ENCODE measurements around the gene CORO6. TPM values are rescaled to one million over a fixed set of nuclear protein-coding genes. Genes with fewer than 3 reads are reported as not detected.

The CORO6 gene
- total RNA-seq, 4 donors from 2014 or later, result 2.0 to 39.9 (median 6.5) TPM

DNA sequence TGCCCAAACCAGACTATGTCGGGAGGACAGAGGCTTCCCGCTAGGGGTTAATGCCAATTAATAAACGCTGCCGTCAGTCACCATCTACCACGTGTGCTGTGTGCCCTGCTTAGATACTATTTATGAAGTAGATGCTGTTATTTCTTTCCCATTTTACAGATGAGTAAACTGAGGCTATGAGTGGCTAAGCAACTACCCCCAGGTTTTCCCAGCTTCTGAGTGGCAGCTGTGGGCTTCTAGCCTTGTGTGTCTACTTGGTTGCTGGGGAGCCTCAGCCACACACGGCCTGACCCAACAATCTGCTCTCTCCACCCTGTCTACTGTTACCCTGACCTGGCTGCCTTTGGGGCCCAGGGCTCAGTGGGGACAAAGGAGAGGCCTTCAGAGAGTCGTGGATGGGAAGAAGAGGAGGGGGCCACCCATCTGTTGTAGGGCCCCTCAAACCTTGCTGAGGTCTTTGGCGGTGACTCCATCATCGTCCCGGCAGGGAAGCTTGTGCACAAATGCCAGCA, 40.4 kb downstream of the CORO6 start:
- Histone ChIP-seq H3K27me3 (no peaks in the 10 kb centered on the region), H3K36me3 (peaks cover 0 to 56% (median 25%) of the 10 kb centered on the region in 3 donors)
- DNase-seq, result no peak

GRCh38 chr17:29581583-29582253, 41.0 kb downstream of the CORO6 start:
- TF ChIP-seq, protein P1, sequence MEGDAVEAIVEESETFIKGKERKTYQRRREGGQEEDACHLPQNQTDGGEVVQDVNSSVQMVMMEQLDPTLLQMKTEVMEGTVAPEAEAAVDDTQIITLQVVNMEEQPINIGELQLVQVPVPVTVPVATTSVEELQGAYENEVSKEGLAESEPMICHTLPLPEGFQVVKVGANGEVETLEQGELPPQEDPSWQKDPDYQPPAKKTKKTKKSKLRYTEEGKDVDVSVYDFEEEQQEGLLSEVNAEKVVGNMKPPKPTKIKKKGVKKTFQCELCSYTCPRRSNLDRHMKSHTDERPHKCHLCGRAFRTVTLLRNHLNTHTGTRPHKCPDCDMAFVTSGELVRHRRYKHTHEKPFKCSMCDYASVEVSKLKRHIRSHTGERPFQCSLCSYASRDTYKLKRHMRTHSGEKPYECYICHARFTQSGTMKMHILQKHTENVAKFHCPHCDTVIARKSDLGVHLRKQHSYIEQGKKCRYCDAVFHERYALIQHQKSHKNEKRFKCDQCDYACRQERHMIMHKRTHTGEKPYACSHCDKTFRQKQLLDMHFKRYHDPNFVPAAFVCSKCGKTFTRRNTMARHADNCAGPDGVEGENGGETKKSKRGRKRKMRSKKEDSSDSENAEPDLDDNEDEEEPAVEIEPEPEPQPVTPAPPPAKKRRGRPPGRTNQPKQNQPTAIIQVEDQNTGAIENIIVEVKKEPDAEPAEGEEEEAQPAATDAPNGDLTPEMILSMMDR (IDR thresholded peaks at IDR 0.05), result no peak
- TF ChIP-seq POLR2A (IDR thresholded peaks at IDR 0.05), result no peak
- no peaks in the 10 kb centered on the region for H3K27me3 ChIP-seq
- H3K27ac ChIP-seq, result peak overlapping the region; percentile 52 to 93 (median 80)
- 49 to 64% methylated on average over 4 to 6 of the region's 20 CpGs for WGBS, 2 donors
- peaks cover 4 to 62% (median 28%) of the 10 kb centered on the region in 3 donors for H3K36me3 ChIP-seq
- no peak for DNase-seq
- no peaks in the 10 kb centered on the region for H3K9me3 ChIP-seq
- peaks cover 56 to 97% (median 59%) of the 10 kb centered on the region in 3 donors for H3K4me1 ChIP-seq
- no peak overlapping the region for H3K4me3 ChIP-seq
- intact Hi-C loops (cut with DNase I), result no loop called here

More for the DNA sequence above, 40.4 kb downstream of the CORO6 start:
- WGBS, 2 donors, result 54 to 63% methylated on average over 6 to 7 of the region's 10 CpGs
- H3K9me3 ChIP-seq, result no peaks in the 10 kb centered on the region
- peak overlapping the region in 3 of 4 donors; percentile 42 to 93 (median 90) for H3K27ac ChIP-seq
- peaks cover 62 to 98% (median 63%) of the 10 kb centered on the region in 3 donors for H3K4me1 ChIP-seq
- intact Hi-C loops (cut with DNase I), result no loop called here
- no peak overlapping the region for H3K4me3 ChIP-seq
- TF ChIP-seq, protein P1 (IDR thresholded peaks at IDR 0.05), result no peak
- TF ChIP-seq POLR2A (IDR thresholded peaks at IDR 0.05), result no peak

GRCh38 chr17:29579866-29580771, 42.6 kb downstream of the CORO6 start:
- TF ChIP-seq POLR2A (IDR thresholded peaks at IDR 0.05), result no peak
- TF ChIP-seq, protein P1 (IDR thresholded peaks at IDR 0.05), result peak; percentile 81 to 96 (median 93)
- intact Hi-C loops (cut with DNase I), result no loop called here
- Histone ChIP-seq H3K27ac (peak overlapping the region in 3 of 4 donors; percentile 54 to 93 (median 70)), H3K36me3 (peaks cover 20 to 78% (median 44%) of the 10 kb centered on the region in 3 donors), H3K4me3 (no peak overlapping the region), H3K4me1 (peaks cover 51 to 81% (median 53%) of the 10 kb centered on the region in 3 donors), H3K9me3 (no peaks in the 10 kb centered on the region), H3K27me3 (no peaks in the 10 kb centered on the region)
- DNase-seq, result no peak
- WGBS, 2 donors, result 45 to 48% methylated on average over 14 to 15 of the region's 15 CpGs

- H3K4me1 ChIP-seq, result peaks cover 38 to 69% (median 44%) of the 10 kb centered on the region in 3 donors
- H3K4me3 ChIP-seq, result no peak overlapping the region
- H3K36me3 ChIP-seq, result peaks cover 21 to 91% (median 51%) of the 10 kb centered on the region in 3 donors
- H3K27me3 ChIP-seq, result no peaks in the 10 kb centered on the region
- TF ChIP-seq POLR2A (IDR thresholded peaks at IDR 0.05), result no peak
- TF ChIP-seq, protein P1 (IDR thresholded peaks at IDR 0.05), result no peak
- H3K9me3 ChIP-seq, result no peaks in the 10 kb centered on the region
- intact Hi-C loops (cut with DNase I), result no loop called here
- peak overlapping the region in 2 of 4 donors; percentile 49 to 55 for H3K27ac ChIP-seq
- 73 to 74% methylated on average over 8 to 11 of the region's 14 CpGs for WGBS, 2 donors
- no peak for DNase-seq
Observed at GRCh38 chr17:29578626-29579485, 43.9 kb downstream of the CORO6 start.
